ENCODE results near the gene RYR2. TPM values are rescaled to one million over a fixed set of nuclear protein-coding genes. Genes with fewer than 3 reads are reported as not detected.

Gene RYR2
- total RNA-seq, 1 experiment from 2014 or later: 3.4 TPM

- Histone ChIP-seq H3K23me2 (ENCODE audit: insufficient read length, low read depth, low read length, poor library complexity, severe bottlenecking) (no peaks in the 10 kb centered on the region), H4K8ac (replicated peaks; ENCODE audit: insufficient read length, low read depth, low read length) (no peak overlapping the region), H4K20me1 (ENCODE audit: control insufficient read depth, insufficient read depth, insufficient read length) (no peaks in the 10 kb centered on the region), H3K27me3 (ENCODE audit: insufficient read depth, low read length) (no peaks in the 10 kb centered on the region), H2BK120ac (ENCODE audit: low read depth, low read length, poor library complexity, severe bottlenecking) (no peak overlapping the region), H3K23ac (ENCODE audit: insufficient read length, low read depth, low read length) (no peak overlapping the region), H3K27ac (ENCODE audit: insufficient read length, low read depth, low read length) (no peak overlapping the region), H3K4ac (ENCODE audit: low read depth, low read length) (no peak overlapping the region), H2AFZ (ENCODE audit: low read length) (no peak overlapping the region), H2BK20ac (ENCODE audit: low read depth, low read length, poor library complexity, severe bottlenecking) (no peak overlapping the region), H3K9me3 (ENCODE audit: control insufficient read depth, low read depth, low read length) (no peaks in the 10 kb centered on the region), H2BK12ac (ENCODE audit: insufficient read length, low read depth, low read length) (no peak overlapping the region), H3K56ac (ENCODE audit: insufficient read length, low read depth, low read length) (no peak overlapping the region), H3K18ac (ENCODE audit: insufficient read length, low read depth, low read length) (no peak overlapping the region), H3K79me1 (ENCODE audit: insufficient read depth, low read depth, low read length, poor library complexity, severe bottlenecking) (no peaks in the 10 kb centered on the region), H4K91ac (ENCODE audit: insufficient read length, low read depth, low read length) (no peak overlapping the region), H2BK5ac (ENCODE audit: insufficient read length, low read length) (no peak overlapping the region), H2AK5ac (ENCODE audit: insufficient read length, low read length) (no peak overlapping the region), H2BK15ac (ENCODE audit: low read depth, low read length) (no peak overlapping the region), H3T11ph (ENCODE audit: low read length) (no peak overlapping the region), H3K4me1 (ENCODE audit: insufficient read depth, low read length) (no peaks in the 10 kb centered on the region), H4K5ac (ENCODE audit: insufficient read length, low read depth, low read length) (no peak overlapping the region), H3K9ac (ENCODE audit: extremely low read depth, insufficient read length, low read length) (no peak overlapping the region), H3K4me2 (ENCODE audit: insufficient read depth, insufficient read length, low read length) (no peak overlapping the region), H3K79me2 (ENCODE audit: insufficient read depth, low read length) (no peaks in the 10 kb centered on the region), H3K14ac (ENCODE audit: insufficient read depth, low read length) (no peak overlapping the region)
- no peak for TF ChIP-seq CTCF (conservative IDR thresholded peaks at IDR 0.05)
- Mint-ChIP-seq H3K9me3 (no peaks in the 10 kb centered on the region), H3K27me3 (ENCODE audit: low read depth) (no peaks in the 10 kb centered on the region), H3K27ac (no peak overlapping the region), H3K4me3 (no peak overlapping the region), H3K36me3 (ENCODE audit: insufficient read depth in 1 of 3, low read depth in 3 of 3) (no peaks in the 10 kb centered on the region), H3K4me1 (peaks cover 7 to 8% of the 10 kb centered on the region in 2 experiments)
- DNase-seq: no peak
- WGBS (ENCODE audit: extremely low coverage, insufficient read length, low lambda C conversion rate): no CpG with 5 or more reads among the region's 3 CpGs
Observed at GRCh38 chr1:237754627-237755026, 712.6 kb downstream of the RYR2 start.
